Activated CD8-positive, alpha-beta memory T cell treated with anti-CD3 and anti-CD28 coated beads, Interleukin-2, amount 50 U/mL, for 4 hours (primary cell): ENCODE data around the gene POU2AF1.
A peak's percentile ranks its signal among the peaks of the same experiment; 100 is the strongest.

Experiments
- DNase-seq: peaks from one replicate; pipeline ENCODE4 v3.0.0-alpha.2; 2020

POU2AF1 gene

DNA sequence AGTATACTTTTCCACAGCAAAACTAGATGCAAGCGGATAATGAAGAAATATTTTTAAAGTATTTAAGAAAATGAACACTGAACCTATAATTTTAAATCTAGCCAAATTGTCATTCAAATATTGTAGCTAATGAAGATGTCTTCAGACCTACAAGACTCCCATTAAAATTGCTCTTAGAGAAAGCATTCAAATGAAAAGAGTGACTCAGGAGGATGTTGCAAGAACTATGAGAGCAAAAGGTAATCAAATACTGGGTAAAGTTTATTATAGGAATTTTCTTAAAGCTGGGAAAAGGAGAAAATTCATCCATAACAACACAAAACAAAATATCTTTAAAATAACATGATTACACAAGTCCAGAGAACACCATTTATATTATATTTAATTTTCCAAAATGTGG is 5.4 kb upstream of the POU2AF1 start:
- no peak for DNase-seq

DNA sequence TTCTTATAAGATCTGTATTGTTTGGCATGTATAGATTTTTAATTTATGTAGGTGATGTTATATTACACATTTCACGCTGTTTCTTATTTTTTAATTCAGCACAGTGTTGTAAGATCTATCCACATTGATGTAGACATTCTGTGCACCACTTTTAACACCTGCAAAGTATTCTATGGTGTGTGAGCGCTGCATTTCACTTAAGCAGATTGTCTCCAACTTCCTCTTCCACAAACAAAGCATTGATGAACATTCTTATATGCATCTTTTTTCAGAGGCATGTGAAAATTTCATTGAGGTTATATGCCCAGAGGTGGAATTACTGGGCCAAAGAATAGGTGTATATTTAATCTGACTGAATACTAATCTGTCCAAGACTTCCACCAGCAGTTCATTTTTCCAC is 3.4 kb upstream of the POU2AF1 start:
- DNase-seq, result no peak

DNA sequence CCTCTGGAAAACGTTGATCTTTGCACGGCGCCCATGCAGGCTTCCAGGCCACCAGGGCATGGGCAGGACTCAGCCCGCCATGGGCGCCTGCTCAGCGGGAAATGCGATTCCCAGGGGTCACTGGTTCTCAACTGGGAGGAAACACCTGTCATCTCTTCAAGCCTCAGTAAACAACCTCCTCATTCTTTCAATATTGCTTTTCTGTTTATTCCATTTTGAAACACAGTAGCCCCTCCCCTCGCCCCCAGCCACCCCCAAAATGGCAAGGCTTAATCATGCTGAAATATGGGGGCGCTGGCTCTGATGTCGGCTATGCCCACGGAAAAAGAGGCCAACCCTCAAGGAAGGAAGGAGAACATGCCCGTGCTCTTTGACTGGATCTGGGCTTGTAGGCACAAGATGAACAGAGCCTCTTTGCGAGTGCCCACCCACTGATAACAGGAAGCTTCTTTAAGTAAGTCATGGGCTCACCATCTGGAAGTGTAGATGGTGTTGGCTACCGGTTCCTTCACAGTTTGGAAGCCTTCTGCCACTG is 594 bp upstream of the POU2AF1 start:
- peak; percentile 49 for DNase-seq

DNA sequence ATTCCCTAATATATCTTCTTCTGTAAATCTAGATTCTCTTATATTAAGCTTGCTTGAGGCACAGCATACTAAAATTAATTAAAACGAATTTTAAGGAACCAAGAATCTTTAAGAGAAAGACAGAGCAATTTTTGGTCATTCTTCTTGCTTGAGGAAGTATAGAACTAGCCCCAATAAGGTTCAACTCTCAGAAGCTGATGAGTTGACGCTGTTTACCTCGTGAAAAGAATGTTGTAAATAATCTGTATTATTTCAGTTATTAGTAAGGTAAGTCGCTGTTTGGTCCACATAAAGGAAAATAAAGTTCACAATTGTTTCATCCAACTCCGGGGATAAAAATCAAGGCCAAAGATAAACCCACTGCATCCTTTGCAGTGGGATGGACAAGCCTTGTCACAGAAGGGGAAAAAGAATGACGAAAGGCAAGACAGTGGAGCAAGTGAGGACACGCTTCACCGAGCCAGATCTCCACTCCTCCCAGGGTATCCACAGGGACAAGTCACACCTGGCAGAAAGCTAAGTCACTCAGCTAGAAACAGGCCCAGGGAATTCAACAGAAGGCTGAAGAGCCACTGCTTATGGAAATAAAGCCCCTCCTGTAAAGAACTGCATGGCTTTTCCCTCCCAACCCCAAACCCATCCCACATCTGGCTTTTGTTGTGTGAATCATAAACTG is 752 bp downstream of the POU2AF1 start:
- DNase-seq, result no peak

DNA sequence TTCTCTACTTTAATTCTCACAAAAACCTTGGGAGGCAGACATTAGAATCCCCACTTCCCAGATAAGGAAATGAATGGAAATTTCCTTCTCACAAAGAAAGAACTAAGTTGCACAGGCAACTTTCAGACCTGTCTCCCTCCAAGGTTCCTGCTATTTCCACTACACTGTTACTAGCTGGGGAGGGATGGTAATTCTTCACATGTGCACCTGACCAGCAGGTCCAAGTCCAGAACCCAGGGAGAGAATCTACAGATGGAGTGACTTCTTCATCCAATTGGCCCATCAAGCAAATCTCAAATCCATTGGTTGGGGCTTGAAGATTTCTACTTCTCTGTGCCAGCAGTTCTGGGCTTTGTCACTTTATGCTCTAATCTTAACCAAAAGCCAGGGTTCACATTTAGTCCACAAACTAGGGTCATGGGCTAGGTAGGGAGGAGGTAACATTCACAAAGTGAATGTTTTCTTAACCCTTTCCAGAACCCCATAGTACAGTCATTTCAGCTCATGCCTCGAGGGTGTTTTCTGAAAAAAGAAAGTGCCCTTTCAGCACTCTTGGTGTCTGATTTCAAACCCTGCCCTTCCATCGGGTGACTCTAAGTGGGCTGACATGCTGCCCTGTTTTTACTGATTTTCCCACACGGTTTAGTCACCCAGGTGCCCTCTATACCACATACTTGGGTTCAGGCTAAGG is 2.7 kb downstream of the POU2AF1 start:
- DNase-seq, result no peak

DNA sequence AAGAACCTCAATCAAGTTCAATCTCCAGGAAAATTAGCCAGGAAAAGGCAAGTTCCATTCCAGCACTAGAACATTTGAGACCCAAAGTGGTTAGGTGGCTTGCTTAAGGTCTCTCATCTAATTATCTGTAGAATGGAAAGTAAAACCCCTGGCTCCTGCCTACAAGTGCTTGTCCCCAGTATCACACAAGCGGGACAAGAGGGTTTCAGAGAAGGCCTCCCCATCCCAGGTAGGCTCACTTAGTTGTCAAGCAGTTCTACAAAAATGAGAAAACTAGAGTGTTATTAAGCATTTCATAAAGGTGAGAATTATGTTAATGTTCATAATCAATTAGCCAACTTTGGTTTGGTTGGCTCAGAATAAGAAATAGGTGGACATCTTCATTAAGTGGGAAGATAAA is 5.5 kb downstream of the POU2AF1 start:
- no peak for DNase-seq

DNA sequence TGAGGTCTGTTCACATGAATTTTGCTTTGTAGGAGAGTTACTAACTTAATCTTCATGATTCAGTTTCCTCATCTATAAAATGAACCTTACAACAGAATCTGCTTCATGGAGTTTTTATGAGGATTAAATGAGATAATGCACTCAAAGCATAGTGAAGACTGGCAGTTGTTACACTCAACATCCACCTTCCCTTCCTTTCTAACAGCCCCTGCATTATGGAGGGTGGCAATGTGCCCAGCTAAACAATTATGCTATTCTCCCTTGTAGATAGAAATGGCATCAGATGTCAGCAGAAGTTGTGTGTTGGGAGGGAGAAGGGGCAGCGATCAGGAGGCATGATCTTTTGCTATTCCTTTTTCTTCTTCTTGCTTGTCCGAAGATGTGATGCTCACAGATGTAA is 6.5 kb downstream of the POU2AF1 start:
- DNase-seq, result no peak

DNA sequence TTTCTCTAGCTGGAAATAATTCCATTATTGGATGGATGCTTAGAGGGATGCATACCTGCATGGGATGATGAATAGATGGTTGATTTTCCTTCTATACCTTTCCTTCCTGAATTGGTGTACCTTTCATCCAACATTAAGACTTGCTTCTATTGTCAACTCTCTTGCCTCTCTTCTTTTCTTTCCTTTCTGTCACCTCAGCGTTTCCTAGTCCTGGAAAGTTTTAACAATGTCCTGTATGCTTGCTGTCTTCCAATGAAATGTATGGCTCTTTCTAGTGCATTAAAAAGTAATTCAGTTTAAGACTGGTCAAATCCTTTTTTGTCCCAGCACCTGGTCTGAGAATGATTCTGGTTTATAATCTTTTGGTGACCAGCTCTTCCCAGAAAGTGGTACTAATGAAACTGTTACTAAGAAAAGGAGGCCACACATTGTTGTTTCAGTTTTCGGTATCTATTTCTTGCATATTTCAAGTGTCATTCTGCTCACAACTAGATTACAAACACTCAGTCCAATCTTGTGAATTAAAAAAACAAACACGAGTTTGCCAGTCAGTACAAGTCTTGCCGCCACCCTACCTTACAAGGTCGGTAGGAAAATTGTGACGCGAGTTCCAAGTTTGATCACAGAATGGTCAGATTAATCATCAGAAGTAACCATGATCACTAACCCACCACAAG is 8.0 kb downstream of the POU2AF1 start:
- DNase-seq, result no peak

DNA sequence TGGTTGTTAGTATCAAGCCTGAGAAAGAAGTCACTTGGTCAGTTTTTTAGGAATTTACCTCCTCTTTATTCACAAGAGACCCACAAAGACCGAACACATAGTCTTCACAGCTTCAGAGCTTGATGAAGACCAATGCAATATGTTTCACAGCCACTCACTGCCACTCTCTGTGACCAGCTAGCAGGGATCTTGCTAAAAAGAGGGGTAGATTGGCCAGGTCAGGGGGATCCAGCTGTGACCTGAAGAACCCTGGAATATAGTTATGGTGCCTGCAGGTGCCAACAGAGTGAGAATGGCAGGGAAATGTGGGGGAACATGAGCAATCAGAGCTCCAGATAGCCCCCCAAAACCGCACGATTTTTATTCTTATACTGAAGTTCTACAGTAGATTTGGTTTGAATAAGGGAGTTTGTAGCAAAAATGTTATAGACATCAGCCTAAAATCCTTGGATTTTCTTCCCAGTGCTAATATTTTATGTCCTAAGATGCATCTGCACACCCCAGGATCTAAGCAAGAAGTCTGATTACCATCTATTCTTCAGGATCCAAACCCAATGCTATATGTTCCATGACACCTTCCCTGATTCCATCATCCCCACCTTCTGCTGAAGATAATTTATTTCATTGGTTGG is 8.7 kb downstream of the POU2AF1 start:
- DNase-seq, result no peak

DNA sequence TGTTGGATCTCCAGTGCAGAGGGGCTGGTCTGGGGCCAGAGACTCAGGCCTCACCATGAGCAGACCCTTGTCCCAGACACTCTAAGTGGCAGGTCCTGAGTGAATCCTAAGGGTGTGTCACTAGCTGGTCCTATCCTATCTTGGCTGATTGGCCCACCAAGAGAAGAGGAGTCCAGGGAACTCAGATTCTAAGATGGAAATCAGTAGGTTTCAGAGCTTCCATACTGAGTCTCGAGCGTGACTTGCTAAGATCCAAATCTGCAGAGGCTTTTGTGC is 10.9 kb downstream of the POU2AF1 start:
- DNase-seq, result no peak

DNA sequence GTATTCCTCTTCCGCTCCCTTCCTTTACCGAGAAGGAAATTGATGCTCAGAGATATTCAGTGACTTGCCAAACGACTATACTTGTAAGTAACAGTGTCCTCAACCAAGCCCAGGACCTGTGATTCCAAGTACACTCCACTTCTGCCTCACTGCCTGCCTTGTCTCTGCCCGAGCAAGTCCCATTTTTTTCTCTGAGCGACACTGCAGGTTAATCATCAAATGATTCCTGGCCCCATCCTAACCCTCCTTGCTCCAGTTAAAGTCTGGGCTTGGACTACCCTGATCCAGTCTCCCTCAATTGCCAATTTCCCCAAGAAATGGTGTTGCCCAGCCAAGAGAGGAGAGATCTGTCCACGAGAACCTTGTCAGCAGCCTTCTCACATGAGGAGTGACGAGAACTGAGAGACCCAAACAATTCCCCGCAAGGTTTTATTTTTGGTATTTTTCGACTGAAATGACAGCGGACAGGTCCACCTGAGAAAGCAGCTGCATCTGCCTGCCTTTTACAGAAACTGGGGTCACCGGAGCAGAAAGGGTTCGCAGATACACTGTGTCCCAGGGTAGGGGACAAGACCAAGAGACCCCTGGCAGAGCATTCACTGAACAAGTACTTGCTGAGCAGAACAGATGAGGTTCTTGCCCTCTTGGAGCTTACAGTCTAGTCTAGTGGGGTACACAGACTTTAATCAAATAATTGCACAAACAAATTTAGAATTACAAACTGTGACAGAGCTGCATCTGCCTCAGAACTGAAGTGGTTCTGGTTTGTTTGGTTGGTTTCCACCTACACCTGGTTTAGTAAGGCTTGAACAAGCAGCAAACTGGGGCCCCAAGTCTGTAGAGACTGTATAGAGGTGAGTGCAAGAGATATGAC is 11.4 kb downstream of the POU2AF1 start:
- no peak for DNase-seq

DNA sequence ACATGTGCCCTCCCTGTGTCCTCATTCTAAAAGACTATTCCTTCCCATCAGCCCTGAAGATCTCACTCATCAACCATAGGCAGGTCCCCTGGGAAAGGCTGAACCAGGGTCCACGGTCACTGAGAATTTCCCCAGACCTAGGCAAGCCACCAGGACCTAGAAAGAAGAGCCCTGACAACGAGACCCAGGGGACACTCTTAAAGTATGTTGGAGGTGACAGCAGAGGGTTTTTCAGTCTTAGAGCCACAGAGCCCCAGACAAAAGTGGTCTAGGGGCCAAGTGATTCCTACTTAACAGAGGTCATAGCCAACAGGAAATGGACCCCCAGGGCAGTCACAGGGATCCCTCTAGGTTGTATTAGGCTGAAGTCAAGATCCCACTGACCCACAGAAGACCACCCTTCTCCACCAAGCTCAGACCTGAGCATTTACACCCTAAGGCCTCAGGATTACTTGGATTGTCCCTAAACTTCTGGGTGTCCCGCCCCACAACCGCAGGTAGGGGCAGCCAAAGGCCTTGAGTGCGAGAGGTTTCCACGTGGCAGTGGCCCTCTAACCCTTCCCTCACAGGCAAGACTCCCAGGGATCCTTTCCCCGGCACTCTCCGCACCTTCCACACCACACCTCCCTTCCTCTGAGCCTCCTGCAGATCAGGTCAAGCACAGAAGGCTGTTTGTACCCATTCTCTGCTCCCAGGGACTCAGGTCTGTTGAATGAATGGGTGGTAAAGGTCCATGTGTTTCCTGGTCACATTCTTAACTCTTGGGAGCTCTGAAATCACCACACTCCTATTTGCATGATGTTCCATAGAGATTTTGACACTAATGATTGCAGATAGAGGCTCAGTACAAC is 12.3 kb downstream of the POU2AF1 start:
- DNase-seq, result no peak

DNA sequence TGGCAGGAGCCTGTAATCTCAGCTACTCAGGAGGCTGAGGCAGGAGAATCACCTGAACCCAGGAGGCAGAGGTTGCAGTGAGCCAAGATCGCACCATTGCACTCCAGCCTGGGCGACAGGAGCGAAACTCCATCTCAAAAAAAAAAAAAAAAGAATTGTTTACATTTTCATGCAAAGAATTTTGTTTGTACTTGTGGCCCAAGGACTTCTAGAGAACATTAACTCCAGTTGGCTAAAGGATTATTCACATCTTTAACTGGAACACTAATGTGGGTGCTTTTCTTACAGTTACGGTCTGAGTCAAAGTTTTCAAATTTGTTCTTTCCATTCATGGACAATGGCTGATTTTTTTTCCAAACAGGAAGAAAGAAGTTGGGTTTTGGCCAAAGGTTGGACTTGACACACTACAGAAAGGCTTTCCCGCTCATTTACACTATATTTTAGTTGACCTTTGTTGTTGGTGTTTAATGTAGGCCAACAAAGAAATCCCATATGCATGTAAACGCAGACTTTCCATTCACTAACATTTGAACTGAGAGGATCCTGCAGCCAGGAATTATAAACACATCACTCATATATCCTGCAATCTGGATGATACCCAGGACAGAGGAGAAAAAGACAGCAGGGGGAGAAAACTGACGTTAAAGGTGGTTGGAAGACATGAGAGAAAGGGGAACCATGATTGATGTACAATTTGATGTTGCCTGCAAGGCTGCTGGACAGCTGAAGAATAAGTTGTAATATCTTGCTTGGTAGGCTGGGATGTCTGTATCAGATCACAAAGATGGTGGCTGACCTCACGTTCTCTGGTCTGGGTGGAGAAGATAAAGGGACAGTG is 13.1 kb downstream of the POU2AF1 start:
- no peak for DNase-seq

DNA sequence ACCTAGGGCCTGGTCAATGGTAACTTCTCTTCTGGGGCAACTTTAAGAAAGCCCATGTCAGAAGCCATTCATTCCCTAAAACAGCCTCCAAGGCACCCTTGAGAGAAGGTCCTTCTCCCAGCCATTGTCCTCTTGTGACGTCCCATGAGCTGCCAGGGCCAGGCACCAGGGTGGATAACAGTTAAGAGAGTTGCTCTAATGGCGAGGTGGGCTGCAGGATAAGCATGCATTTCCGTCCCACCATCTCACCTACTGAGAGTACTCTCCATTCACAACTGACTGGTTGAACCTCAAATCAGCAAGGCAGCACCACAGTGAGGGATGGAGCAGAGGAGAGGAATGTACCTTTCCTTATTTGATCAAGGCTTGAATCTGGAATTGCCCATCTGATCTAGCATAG is 14.6 kb downstream of the POU2AF1 start:
- no peak for DNase-seq

DNA sequence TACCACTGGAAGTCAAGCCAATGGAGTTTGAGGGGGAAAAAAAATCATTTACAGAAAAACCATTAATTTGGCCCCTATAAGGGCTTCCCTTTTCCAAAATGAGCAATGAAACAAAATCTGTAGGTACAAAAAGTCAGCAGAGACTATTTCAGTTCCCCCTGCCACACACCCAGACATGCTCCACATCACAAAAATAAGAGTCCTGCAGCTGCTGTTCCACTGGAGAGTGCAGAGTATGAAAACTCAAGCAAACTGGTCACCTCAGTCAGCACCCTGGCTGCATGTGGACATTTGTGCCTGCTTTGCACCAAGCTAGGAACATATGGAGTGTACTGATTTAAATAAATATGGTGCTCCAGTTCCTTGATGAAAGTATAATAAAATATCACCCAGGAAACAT is 15.1 kb downstream of the POU2AF1 start:
- DNase-seq, result no peak

DNA sequence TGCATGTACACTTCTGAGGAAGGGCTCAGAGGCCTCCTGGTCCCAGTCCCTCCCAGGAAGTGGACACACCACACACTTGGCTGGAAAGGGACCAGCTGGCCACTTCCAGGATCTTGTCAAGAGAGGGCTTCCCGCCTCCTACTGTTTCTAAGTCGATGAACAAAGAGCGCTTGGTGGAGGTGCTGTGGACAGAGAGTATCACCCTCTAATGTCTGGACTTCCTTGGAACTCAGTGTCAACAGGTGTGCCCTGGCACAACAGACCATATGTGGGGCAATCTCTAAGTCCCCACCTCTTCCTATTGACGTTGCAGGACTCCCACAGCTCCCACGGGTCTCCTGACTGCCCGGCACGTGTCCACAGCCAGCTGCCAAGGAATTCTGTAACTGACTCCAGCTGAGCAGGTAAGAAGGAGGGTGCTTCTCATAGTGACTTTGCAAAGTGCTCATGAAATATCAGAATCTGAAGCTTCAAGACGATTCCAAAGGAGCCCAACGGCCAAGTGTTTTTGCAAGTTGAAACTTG is 16.1 kb downstream of the POU2AF1 start:
- DNase-seq, result no peak

DNA sequence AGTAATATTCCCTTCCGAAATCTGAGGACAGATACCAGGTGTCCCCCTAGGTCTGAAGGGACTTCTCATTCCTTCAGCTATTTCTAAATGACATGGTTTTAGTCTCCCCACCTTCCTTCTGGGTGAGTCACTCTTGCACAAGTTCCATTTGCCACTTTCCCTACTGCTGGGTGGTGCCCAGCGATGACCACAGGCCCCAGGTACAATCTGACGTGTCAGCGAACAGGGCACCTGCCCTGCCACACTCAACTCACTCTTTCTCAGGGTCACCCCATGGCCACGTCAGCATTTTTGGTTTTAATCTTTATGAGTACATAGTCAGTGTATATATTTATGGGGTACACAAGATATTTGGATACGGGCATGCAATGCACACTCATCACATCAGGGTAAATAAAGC is 17.2 kb downstream of the POU2AF1 start:
- DNase-seq, result no peak

DNA sequence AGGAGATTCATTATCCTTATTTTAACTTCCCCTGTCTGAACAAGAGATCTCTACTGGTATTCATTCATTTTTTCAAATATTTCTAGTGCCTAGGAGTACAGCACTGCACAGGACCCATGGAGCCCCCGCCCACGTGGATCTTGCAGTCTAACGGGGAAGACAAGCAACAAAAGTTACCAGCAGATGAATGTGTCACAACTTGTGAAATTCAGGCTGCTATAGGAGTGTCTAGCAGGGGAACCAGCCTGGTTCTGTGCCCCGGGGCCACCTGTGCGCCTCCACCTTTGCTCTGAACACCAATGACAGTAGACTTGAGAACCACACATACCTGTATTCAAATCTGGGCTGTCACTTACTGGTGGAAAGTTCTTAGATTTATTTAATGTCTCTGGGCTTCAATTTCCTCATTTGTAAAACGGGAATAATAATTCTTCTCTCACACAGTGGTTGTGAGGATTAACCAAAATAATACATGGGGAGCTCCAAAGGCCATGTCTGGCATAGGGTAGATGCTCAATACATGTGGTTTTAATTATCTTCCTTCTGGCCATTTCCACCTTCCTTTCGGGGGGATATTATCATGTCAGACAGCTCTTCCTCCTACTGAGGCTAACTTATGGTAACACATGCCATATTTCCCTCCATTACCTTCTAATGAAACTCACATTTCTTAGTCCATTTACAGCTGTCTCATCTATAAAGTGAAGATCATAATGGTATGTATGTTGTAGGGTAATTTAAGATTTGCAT is 17.8 kb downstream of the POU2AF1 start:
- no peak for DNase-seq

DNA sequence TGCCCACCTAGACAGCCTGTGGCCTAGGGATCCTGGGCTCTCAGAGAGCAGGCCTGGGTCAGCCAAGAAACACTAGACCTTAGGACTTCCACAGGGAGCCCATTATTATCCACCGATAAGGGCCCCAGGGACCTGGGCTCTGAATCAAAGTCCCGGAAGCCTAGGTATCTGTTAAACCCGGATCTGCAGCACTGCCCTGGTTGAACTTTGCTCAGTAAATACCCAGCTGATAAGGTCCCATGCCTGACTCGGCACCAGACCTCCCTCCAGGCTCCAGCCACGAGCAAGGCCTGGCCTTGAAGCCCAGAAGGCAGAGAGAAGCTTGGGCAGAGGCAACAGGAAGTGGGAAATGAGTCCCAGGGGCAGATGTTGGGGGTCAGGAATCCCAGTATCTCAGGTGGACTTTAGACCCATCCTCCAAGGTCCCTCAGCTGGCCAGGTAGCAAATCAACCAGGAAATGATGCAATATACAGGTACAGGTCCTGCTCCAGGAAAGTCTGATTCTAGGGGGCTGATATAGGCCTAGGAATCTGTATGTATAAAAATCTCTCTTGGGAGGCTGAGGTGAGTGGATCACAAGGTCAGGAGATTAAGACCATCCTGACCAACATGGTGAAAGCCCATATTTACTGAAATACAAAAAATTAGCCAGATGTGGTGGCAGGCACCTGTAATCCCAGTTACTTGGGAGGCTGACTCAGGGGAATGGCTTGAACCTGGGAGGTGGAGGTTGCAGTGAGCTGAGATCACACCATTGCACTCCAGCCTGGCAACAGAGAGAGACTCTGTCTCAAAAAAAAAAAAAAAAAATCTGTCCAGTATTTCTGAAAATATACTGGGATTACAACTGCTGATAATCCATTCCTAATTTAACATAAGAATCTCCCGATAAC is 18.7 kb downstream of the POU2AF1 start:
- DNase-seq, result no peak
